H1 (cell line): ENCODE data around the gene PPIL4. TPM values are rescaled to one million over a fixed set of nuclear protein-coding genes. Genes with fewer than 3 reads are reported as not detected.

Experiments
- BRCA1 ChIP-seq: IDR thresholded peaks from 2 replicates; pipeline ENCODE4 v1.6.1; 2012; ENCODE audit warnings: low read depth, low read length, improper control_type of control experiment
- CBX5 ChIP-seq: fragments of 300-800, 300-1000 bp; sonication (generic); IDR thresholded peaks from 2 replicates; pipeline ENCODE4 v1.7.1; 2016; ENCODE audit warnings: antibody characterized with exemption, low read length, low read depth
- CBX8 ChIP-seq: fragments of 300-800, 300-1000 bp; sonication (generic); IDR thresholded peaks from 2 replicates; pipeline ENCODE4 v1.7.1; 2016; ENCODE audit warnings: low read depth, low read length, borderline replicate concordance
- CTBP2 ChIP-seq: IDR thresholded peaks from 2 replicates; pipeline ENCODE4 v1.7.0; 2011; ENCODE audit warnings: borderline replicate concordance, mild to moderate bottlenecking, moderate library complexity, mixed read lengths, low read length; ENCODE audit not compliant: insufficient read depth, insufficient read length
- EP300 ChIP-seq, 2 experiments: IDR thresholded peaks; 1 replicate in 1 of 2; 2 replicates in 1 of 2; pipeline ENCODE4 v1.6.1; 2011 to 2012; ENCODE audit warnings: low read depth in 2 of 2, low read length in 2 of 2, mild to moderate bottlenecking in 2 of 2, borderline replicate concordance in 1 of 2, inconsistent platforms in 1 of 2, moderate library complexity in 1 of 2
- HDAC2 ChIP-seq, 2 experiments: fragments of 300-600 bp in 1 of 2; sonication (generic) in 1 of 2; IDR thresholded peaks; 2 replicates each; pipeline ENCODE4 v1.6.1; 2011 to 2012; ENCODE audit warnings: low read depth in 2 of 2, low read length in 2 of 2, mild to moderate bottlenecking in 2 of 2, moderate library complexity in 2 of 2, borderline replicate concordance in 1 of 2, inconsistent platforms in 1 of 2
- HDAC6 ChIP-seq: IDR thresholded peaks from one replicate; pipeline ENCODE4 v1.7.1; 2012; ENCODE audit warnings: low read depth, mild to moderate bottlenecking, inconsistent platforms, low read length, moderate library complexity
- JUN ChIP-seq: IDR thresholded peaks from 2 replicates; pipeline ENCODE4 v1.6.1; 2011; ENCODE audit warnings: low read depth, mild to moderate bottlenecking, improper control_type of control experiment, low read length
- KDM1A ChIP-seq: fragments of 200-600, 300-600 bp; sonication (generic); IDR thresholded peaks from 2 replicates; pipeline ENCODE4 v1.7.1; 2016; ENCODE audit warnings: mild to moderate bottlenecking, low read length, borderline replicate concordance
- KDM5A ChIP-seq: fragments of 200-600 bp; IDR thresholded peaks from 2 replicates; pipeline ENCODE4 v1.7.1; 2012; ENCODE audit warnings: mild to moderate bottlenecking, low read length, inconsistent platforms, mixed read lengths
- MAFK ChIP-seq: IDR thresholded peaks from 2 replicates; pipeline ENCODE4 v1.6.1; 2012; ENCODE audit warnings: low read depth, mild to moderate bottlenecking, improper control_type of control experiment, low read length
- NRF1 ChIP-seq: IDR thresholded peaks from 2 replicates; pipeline ENCODE4 v1.6.1; 2011; ENCODE audit warnings: mild to moderate bottlenecking, low read depth, low read length, improper control_type of control experiment
- POLR2A ChIP-seq, 2 experiments: IDR thresholded peaks; 1 replicate in 1 of 2; 2 replicates in 1 of 2; pipeline ENCODE4 v1.6.1; 2011; ENCODE audit warnings: low read depth in 2 of 2, low read length in 2 of 2, mild to moderate bottlenecking in 2 of 2; ENCODE audit errors: control extremely low read depth in 1 of 2
- POLR2AphosphoS5 ChIP-seq: IDR thresholded peaks from 2 replicates; pipeline ENCODE4 v1.6.1; 2011; ENCODE audit warnings: low read depth, low read length
- RAD21 ChIP-seq, 2 experiments: IDR thresholded peaks in 1 of 2; conservative IDR thresholded peaks in 1 of 2; 2 replicates each; pipeline ENCODE4 v1.6.1; 2011; ENCODE audit warnings: low read depth in 2 of 2, low read length in 2 of 2, improper control_type of control experiment in 1 of 2, inconsistent platforms in 1 of 2, mild to moderate bottlenecking in 1 of 2, moderate library complexity in 1 of 2
- RBBP5 ChIP-seq: IDR thresholded peaks from 2 replicates; pipeline ENCODE4 v1.7.1; 2012; ENCODE audit warnings: low read depth, mild to moderate bottlenecking, inconsistent platforms, low read length, moderate library complexity, borderline replicate concordance
- SIRT6 ChIP-seq: IDR thresholded peaks from one replicate; pipeline ENCODE4 v1.7.1; 2012; ENCODE audit warnings: low read length, inconsistent platforms
- SP2 ChIP-seq: IDR thresholded peaks from 2 replicates; pipeline ENCODE4 v1.6.1; 2012; ENCODE audit warnings: mild to moderate bottlenecking, low read length, inconsistent platforms
- SUZ12 ChIP-seq: fragments of 200-600 bp; sonication (generic); IDR thresholded peaks from 2 replicates; pipeline ENCODE4 v1.6.1; 2012; ENCODE audit warnings: mild to moderate bottlenecking, inconsistent platforms, low read length, moderate library complexity, mixed read lengths
- TEAD4 ChIP-seq: IDR thresholded peaks from 2 replicates; pipeline ENCODE4 v1.6.1; 2012; ENCODE audit warnings: low read depth, low read length, inconsistent platforms, mixed read lengths
- USF2 ChIP-seq: IDR thresholded peaks from 2 replicates; pipeline ENCODE4 v1.6.1; 2011; ENCODE audit warnings: low read length, improper control_type of control experiment
- YY1 ChIP-seq: IDR thresholded peaks from 2 replicates; pipeline ENCODE4 v1.6.1; 2011; ENCODE audit warnings: low read depth, mild to moderate bottlenecking, low read length
- ZNF274 ChIP-seq: IDR thresholded peaks from 2 replicates; pipeline ENCODE4 v1.7.0; 2012; ENCODE audit warnings: low read length, borderline replicate concordance; ENCODE audit errors: extremely low read depth
- polyA plus RNA-seq, 7 experiments: library from polyadenylated mRNA; depleted of rRNA in 3 of 7; stranded (reverse) in 5 of 7; unstranded in 2 of 7; fragments of >200 nt in 5 of 7; fragments of 200-250 nt in 2 of 7; gene quantifications; 1 replicate in 5 of 7; 2 replicates in 1 of 7; 4 replicates in 1 of 7; pipeline versions ENCODE4 v1.2.1 to v1.2.3, GENCODE V29; 2011 to 2013; ENCODE audit warnings: missing spikeins in 2 of 7, mixed read lengths in 2 of 7
- total RNA-seq: library from RNA; stranded (reverse); fragmentation: NEBNext Ultra II Directional; extraction: Animal tissue kit (Norgen Biotek cat#: 25700); gene quantifications from 2 replicates; pipeline ENCODE4 v1.2.1, GENCODE V29; 2021

The PPIL4 gene
- total and polyA plus RNA-seq, 2 of the 8 experiments (the other 6 are each of a cell fraction or from before 2014, with no cell fraction given), result 2.0 to 33.2 TPM

DNA sequence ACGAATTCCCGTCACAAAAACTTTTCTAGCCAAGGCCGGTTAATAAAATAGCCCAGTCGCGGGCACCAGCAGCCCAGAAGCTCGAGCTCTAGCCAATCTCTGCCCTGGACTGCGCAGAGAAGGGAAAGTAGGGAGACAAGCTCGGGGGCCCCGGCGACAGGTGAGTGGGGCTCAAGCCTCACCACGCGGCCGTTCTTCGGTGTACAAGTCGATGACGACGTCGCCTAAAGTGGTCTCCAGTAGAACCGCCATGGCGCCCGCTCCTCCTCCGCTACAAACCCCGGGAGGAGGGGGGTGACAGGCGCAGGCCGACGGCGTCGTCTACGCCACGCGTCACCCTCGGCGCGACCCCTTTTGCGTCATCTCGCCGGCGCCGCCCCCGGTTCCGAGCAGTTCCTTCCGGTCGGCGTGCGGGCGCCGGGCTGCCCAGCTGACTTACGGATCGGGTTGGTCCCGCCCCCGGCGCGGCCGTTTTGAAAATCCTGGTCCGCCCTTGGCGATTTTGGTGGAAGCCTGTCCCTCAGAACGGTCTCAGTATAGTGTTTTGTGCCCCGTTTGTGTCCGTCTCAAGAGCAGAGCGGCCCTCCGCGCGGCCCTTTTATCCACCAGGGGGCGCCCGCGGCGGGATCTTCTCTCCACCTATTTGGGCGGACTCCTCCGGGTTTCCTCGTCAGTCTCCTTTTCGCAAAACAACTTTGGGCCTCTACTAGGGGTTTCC, at the start of gene PPIL4 (continued):
- TF ChIP-seq RAD21 (IDR thresholded peaks at IDR 0.05 in 1 of 2, conservative IDR thresholded peaks at IDR 0.05 in 1 of 2; ENCODE audit: low read depth in 2 of 2, low read length in 2 of 2) (peak; percentile 27 to 45; a peak in 3 of 4 replicates), MAFK (no peak), EP300 (IDR thresholded peaks at IDR 0.05; ENCODE audit: borderline replicate concordance in 1 of 2, low read depth in 2 of 2, low read length in 2 of 2) (0 out of 3 replicates have a peak, but pooled peaks of 1 of the 2 experiments have one; percentile 18), POLR2AphosphoS5 (peak; percentile 96), USF2 (peak; percentile 44; the same call in 1 of the 2 replicates), SUZ12 (no peak), SIRT6 (no peak), YY1 (peak; percentile 92), CTBP2 (no peak), HDAC6 (no peak), NRF1 (no peak), SP2 (no peak), CBX8 (no peak), RBBP5 (no peak; the same call in 1 of the 2 replicates), BRCA1 (peak; percentile 67; the same call in 1 of the 2 replicates), ZNF274 (no peak), HDAC2 (IDR thresholded peaks at IDR 0.05; ENCODE audit: borderline replicate concordance in 1 of 2, low read depth in 2 of 2, low read length in 2 of 2) (no peak; a peak in 1 of 4 replicates), POLR2A (IDR thresholded peaks at IDR 0.05; ENCODE audit: control extremely low read depth in 1 of 2, low read depth in 2 of 2, low read length in 2 of 2) (peak; percentile 59 to 95), KDM1A (no peak), TEAD4 (no peak; the same call in 1 of the 2 replicates), KDM5A (peak; percentile 97), JUN (no peak), CBX5 (no peak)
